Stimulated activated CD8-positive, alpha-beta memory T cell treated with anti-CD3 and anti-CD28 coated beads, Interleukin-4, amount 100 ng/mL, for 24 hours (primary cell): ENCODE results near the gene SNRPB.

ENCODE experiments used
- DNase-seq: peaks from one replicate; pipeline ENCODE4 v3.0.0-alpha.2; 2020; ENCODE audit warnings: low read depth

SNRPB gene

DNA sequence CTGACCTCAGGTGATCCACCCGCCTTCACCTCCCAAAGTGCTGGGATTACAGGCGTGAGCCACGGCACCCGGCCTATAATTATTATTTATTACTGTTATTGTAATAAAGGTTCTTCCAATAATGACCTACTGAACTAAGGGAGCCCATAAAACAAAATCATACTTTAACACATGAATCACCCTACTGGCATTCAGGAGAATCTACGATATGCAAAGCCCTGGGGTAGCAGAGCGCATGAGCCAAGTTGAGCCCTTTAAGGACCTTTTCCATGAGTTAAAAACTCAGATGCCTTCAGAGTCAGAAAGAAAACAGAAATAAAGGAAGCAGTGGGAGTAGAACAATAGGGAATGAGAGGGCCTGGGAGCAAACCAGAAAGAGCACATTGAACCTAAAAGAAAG lies 41.5 kb downstream of the SNRPB start:
- no peak for DNase-seq

DNA sequence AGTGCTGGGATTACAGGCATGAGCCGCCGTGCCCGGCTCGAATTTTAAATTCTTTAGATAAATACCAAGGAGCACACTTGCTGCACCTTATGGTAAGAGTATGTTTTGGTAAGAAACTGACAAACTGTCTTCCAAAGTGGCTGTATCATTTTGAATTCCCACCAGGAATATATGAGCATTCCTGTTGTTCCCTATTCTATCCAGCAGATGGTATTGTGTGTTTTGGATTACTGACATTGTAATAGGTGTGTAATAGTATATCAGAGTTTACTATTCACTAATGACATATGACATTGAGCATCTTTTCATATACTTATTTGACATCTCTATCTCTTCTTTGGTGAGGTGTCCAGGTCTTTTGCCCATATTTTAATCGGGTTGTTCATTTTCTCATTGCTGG lies 49.3 kb downstream of the SNRPB start:
- DNase-seq = no peak

GRCh38 chr20:2420510-2420909 lies 50.1 kb downstream of the SNRPB start:
- DNase-seq = no peak

- no peak for DNase-seq
Measured at GRCh38 chr20:2418388-2418787, 52.2 kb downstream of the SNRPB start.

- DNase-seq = no peak
Measured at GRCh38 chr20:2417213-2417541, 53.4 kb downstream of the SNRPB start.

GRCh38 chr20:2416541-2417212 lies 53.9 kb downstream of the SNRPB start:
- no peak for DNase-seq
